SIG-M5 treated with dmso at 0.1 percent for 504 hours (cell line): Measurements from ENCODE around the gene SEMA5A.

ENCODE experiments used
- DNase-seq: peaks from one replicate; lab custom pipeline; 2025; ENCODE audit not compliant: unreplicated experiment; lab: John Stamatoyannopoulos, UW

SEMA5A gene

DNA sequence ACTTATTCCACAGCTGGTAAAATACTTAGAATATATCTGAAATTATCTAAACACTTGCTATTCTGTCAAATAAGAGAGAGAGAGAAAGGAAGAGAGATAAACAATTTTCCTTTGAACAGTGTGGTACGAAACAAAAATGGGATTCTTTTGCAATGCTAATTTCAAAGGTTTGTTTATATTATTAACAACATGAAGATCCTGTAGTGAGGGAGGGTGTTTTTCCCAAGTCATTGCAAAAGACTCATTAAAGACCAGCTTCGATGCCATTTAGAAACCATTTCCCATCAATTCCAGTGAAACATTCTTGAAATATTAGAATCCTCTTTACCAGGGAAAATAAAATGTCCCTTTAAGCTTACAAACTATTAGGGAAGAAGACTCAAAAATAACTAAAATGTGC, 505.4 kb downstream of the SEMA5A start:
- DNase-seq: no peak

DNA sequence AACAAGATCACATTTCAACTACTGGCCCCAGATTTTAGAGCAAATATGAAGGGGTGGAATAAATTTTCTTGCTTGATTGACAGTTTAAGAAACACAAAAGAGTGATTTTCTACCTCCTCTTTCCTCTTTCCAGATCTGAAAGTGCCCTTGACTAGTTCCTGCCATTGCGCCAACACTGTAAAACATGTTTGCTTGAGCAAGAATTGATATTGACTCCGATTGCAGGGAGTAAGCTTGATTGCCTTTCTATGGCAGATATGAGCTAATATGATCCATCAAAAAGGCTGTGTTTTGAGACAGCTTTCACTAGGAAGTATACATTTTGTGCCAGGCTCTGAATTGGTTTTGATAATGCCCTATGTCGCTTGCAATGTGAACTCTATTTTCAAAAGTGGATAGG, 508.8 kb downstream of the SEMA5A start:
- no peak for DNase-seq

GRCh38 chr5:9035346-9035745, 510.5 kb downstream of the SEMA5A start:
- no peak for DNase-seq

- no peak for DNase-seq
Measured at GRCh38 chr5:9034649-9035048, 511.2 kb downstream of the SEMA5A start.

GRCh38 chr5:9033524-9033923, 512.4 kb downstream of the SEMA5A start:
- no peak for DNase-seq

- DNase-seq: no peak
Measured at GRCh38 chr5:9025942-9026341, 519.9 kb downstream of the SEMA5A start.

DNA sequence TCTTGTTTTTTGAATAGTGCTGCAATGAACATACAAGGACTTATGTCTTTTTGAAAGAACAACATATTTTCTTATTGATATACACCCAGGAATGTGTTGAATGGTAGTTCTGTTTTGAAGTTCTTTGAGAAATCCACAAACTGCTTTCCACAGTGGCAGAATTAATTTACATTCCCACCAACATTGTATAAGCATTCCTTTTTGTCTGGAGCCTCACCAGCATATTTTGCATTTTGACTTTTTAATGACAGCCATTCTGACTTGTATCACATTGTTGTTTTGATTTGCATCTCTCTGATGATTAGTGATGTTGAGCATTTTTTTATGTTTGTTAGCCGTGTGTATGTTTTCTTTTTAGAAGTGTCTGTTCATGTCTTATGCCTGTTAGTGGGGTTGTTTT, 524.9 kb downstream of the SEMA5A start:
- DNase-seq: no peak

DNA sequence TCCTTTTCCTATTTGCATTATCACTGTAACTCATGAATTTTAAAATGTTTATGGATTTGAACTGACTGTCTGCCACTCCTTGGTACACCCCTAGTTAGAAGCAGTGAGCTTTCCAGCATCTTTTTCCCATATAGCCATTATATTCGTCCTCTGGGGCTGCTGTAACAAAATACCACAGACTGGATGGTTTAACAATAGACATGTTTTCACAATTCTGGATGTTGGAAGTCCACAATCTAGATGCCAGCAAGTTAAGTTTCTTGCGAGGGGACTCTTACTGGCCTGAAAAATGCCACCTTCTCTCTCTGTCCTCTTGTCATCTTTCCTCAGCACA, 530.0 kb downstream of the SEMA5A start:
- DNase-seq: no peak

DNA sequence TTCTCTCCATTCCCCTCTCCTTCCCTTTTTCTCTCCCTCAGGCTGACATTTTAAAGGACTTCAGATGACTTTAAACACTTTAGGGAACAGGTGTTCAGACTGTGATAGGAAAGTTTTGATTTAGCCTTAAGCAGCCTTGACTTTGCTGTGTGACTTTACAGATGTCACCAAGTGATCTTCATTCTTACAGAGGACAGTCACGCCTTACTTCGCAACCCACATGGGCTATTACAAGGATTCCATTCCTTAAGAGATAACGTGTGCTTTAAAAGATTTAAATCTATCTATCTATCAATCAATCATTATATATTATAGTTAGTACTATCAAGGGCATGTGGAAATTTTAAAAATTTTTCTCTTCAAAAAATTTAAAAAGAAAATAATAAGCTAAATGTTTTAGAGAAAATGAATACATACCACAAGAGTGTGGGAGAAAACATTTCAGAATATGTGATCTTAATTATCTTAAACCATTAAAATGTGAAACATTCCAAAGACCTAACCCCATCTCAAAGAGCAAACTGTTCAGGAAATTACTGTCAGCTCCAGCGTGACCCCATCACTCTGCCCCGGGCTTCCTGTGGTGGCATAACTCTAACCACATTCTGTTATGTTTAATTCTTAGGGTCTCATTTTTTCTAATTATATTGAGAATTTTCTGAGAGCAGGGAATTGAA, 530.5 kb downstream of the SEMA5A start:
- no peak for DNase-seq

GRCh38 chr5:9013147-9013546, 532.7 kb downstream of the SEMA5A start:
- DNase-seq: no peak

- DNase-seq: no peak
Measured at GRCh38 chr5:9009931-9010651, 535.8 kb downstream of the SEMA5A start.

GRCh38 chr5:8997542-8998070, 548.3 kb downstream of the SEMA5A start:
- DNase-seq: no peak

DNA sequence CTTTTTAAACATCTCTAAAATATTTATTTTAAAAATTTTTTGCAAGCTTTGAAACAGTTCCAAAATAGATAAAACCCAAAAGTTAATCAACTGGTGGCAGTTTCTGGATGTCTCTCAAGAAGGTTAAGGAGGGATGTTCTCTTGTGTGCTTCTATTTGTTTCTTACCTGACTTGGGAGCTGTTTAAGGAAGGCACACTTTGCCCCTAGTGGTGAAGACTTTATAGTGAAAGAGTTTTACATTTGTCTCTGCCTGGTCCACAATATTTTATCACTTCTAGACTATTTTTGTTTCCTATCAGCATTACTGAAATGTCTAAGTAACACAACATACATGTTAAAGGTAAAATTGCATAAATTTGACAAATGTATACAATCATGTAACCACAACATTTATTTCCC, 552.8 kb downstream of the SEMA5A start:
- peak; percentile 7 for DNase-seq
